Measurements from ENCODE around the gene IGF2.
"Not testable (repeated sequence)": the region's sequence is repeated elsewhere in the genome, so short reads cannot be mapped to it uniquely, and the experiment has no call there.

The IGF2 gene

GRCh38 chr11:2136209-2136951 is 2.8 kb downstream of the IGF2 start:
- no peak for DNase-seq

- DNase-seq = no peak
These were observed 3.5 kb downstream of the IGF2 start for GRCh38 chr11:2135648-2136201.

- DNase-seq = no peak
These were observed 4.1 kb downstream of the IGF2 start for GRCh38 chr11:2135018-2135569.

GRCh38 chr11:2134022-2135010 is 4.9 kb downstream of the IGF2 start:
- no peak for DNase-seq

DNA sequence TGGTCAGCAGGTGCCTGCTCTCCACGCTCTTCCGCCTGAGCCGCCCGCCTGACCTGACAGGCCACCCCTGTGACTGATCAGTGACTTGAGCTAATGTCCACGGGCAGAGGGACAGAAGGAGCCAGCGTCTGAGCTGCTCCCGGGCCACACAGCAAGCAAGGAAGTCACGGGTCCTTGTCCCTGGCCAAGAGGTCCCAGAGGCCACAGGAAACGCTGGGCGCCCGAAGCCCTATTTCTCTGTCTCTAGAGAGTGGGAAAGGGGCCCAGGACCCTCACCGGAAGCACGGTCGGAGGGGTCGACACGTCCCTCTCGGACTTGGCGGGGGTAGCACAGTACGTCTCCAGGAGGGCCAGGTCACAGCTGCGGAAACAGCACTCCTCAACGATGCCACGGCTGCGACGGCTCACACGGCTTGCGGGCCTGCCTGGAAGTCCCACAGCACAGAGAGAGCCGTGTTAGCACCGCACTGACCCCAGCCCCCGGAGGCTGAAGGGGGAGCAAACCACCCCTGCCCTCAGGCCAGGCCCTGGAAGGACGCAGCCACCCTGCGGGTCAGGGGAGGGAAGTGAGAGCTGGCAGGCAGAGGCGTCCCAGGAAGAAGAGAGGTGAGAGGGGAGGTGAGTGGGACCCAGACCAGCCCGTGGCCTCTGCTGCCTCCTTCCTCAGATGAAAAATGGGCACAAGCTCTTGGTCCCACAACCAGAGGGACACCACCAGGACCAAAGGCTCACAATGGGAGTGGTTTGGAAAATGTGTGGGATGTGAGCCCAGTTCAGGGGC is 5.8 kb downstream of the IGF2 start:
- no peak for DNase-seq

DNA sequence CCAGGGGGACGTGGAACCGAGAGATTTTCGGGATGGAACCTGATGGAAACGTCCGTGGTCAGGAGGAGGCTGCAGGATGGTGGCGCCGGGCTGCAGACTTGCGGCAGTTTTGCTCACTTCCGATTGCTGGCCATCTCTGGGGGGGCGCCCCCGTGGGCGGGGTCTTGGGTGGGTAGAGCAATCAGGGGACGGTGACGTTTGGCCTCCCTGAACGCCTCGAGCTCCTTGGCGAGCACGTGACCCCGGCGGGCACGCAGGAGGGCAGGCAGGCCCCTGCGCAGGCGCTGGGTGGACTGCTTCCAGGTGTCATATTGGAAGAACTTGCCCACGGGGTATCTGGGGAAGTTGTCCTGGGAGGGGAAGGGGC is 6.3 kb downstream of the IGF2 start:
- no peak for DNase-seq

GRCh38 chr11:2132246-2132645 is 6.9 kb downstream of the IGF2 start:
- no peak for DNase-seq

- no peak for DNase-seq
These were observed 7.6 kb downstream of the IGF2 start for GRCh38 chr11:2131371-2132236.

- DNase-seq = no peak
These were observed 8.3 kb downstream of the IGF2 start for GRCh38 chr11:2130881-2131352.

GRCh38 chr11:2129699-2130366 is 9.4 kb downstream of the IGF2 start:
- no peak for DNase-seq

- DNase-seq = no peak
These were observed 9.9 kb downstream of the IGF2 start for GRCh38 chr11:2129308-2129698.

DNA sequence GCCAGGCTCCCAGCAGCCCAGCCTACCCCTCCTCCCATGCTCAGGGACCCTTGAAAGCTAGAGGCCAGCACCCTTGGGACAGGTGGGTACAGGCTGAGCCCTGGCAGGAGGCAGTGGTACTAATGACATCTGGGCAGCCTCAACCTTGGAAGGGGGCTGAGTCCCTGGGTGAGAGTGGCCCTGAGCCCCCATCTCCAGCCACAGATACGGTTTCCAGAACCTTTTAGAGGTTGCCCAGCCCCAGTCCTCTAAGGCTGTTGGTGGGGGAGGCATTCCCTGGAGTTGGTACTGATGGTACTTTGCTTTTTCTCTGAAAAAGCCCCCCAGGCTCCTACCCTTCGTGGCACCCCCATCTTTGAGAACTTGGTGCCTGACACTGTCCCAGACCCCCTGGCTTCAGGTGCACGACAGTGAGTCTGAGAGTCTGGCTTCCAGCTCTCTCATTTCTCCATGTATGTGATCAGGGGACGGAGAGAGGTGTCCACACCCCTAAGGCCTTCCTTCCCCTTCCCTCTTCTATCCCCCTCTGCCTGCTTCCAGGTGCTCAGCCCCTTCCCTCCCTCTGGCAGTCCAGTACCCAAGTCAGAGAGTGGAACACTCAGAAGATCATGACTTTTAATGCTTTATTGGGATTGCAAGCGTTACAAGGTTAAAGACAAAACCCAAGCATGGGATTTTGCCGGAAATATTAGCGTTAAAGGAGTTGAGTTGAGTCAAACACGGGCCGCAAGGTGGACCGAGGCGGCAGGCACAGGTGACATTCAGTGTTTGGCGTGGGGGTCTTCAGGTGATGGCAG is 10.5 kb downstream of the IGF2 start:
- DNase-seq = no peak

DNA sequence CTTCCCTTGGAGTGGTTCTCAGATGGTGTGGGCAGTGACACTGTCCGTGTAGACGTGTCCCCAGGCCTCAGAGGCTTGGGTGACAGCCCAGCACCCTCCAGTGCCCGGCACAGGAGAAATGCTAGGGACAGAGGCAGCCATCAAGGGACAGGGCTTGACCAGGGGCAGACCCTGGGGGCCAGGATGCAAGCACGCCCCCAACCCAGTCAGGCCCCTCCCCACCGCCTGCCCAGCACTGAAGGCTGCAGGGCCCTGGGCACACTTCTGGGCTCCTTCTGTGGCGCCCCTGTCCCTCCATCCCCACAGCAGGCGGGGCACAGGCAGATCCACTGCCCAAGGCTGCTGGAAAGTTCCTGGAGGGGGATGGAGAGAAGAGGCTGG is 11.1 kb downstream of the IGF2 start:
- no peak for DNase-seq

DNA sequence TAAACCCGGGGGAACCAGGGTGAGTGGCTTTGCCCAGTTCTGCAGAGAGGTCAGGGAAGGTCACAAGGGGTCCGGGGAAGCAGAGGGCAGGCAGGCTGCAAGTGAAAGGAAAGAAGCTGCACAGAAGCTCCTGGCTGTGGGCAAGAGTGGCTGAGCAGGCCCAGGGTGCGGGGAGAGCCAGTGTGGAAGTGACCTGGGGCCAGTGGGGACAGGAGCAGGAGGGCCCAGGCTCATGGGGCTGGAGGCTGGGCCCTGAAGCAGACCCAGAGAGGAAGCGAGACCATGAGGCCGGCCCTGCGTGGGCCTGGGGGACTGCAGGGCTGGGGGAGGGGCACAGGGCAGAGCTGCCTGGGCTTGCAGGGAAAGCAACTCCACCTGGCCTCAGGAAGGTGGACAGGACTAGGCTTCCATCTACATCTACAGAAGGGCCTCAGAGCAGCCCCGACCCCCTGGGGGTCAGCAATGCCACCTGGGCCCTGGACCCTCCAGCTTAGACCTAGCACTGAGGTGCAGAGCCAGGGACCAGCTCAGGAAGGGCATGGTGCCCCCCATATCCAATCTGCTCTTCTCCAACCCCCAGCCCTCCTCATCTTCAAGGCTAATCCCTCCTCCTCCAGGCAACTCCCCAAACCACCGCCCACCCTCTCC is 11.6 kb downstream of the IGF2 start:
- no peak for DNase-seq

DNA sequence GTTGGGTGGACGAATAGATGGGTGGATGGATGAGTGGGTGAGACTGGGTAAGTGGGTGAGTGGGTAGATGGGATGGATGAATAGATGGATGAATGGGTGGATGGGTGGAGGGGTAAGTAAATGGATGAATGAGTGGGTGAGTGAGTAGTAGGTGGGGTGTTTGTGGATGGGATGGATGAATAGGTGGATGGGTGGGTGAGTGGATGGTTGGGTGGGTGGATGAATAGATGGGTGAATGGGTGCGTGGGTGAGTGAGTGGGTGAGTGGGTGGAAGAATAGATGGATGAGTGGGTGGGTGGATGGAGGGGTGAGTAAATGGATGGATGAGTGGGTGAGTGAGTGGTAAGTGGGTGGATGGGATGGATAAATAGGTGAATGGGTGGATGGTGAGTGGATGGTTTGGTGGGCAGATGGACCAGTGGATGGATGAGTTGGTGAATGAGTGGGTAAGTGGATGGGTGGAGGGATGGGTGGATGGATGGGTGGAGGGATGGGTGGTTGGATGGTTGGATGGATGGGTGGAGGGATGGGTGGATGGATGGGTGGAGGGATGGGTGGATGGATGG is 12.6 kb downstream of the IGF2 start:
- DNase-seq = no peak

- DNase-seq = not testable (repeated sequence)
These were observed 14.3 kb downstream of the IGF2 start for GRCh38 chr11:2124736-2125484.

DNA sequence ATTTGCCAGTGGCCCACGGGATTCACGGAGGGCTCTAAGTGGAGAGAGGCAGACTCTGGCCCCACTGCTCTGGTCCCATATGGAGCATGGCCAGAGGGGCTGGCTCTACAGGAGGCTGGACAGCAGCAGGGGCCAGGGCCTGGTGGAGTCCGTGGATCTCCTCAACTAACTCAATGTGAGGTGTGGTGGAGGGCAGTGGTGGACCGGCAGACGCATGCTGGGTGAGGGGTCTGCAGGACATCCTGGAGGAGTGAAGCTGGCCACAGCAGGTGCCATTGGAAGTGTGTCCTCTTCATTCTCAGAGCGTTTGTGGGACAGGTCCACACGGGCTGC is 15.6 kb downstream of the IGF2 start:
- DNase-seq = no peak

DNA sequence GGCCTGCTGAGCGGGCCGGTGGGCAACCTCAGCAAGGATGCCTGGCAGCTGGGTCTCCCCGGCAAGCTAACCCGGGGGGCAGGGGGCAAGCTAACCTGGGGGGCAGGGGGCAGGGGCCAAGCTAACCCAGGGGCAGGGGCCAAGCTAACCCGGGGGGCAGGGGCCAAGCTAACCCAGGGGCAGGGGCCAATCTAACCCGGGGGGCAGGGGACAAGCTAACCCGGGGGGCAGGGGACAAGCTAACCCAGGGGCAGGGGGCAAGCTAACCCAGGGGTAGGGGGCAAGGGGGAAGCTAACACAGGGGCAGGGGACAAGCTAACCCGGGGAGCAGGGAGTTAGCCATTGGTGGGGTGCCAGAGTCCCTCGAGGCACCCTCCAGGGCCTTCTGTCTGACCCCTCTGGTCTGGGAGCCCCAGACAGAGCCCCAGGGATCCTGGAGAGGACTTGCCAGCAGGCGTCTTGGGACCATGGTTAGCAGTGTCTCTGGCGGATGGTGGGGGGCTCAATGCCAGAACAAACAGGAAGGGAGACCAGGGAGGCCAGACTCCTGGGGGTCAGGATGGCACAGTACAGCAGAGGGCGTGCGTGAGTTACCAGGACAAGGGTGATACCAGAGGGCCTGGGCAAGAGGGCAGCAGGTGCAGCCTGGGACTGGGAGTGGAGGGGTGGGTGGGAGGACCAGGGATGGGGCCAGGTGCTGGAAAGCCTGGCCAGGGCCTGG is 16.1 kb downstream of the IGF2 start:
- DNase-seq = no peak
